Measurements from ENCODE around the gene HSPH1. TPM values are rescaled to one million over a fixed set of nuclear protein-coding genes. Genes with fewer than 3 reads are reported as not detected.

Gene HSPH1
- total RNA-seq = 20.5 and 26.6 TPM in 2 replicates

DNA sequence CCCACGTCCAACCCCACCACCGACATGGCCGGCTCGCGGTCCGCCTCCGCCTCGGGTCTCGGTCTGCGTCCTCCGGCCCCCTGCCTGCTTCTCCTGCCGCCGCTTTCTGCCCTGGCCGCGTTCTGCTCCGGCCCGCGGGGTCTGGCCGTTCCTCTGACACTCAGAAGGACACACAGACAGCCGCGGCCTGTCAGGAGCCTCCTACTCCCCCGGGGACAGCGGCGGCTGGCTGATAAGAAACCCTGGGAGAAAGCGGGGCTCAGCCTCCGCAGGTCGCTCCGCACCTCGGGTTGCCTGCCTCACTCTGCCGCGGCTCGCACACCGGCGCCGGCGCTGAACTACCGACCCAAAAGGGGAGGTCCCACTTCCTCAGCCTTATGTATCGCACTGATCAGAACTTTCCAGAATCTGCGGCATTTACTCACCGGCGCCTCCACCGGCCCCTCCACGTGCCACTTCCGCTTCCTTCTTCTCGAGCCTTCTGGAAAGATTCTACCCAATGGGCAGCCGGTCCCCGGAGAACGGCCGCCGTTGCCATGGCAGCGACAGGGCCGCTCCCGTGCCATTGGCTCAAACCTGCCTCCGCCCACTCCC is at the start of gene HSPH1:
Gene HSPH1 (minus strand): TSS at position 348 of the 594 bp plus-strand sequence. CDS start 322 bp downstream, at position 26.

GRCh38 chr13:31199849-31200636 is 38.3 kb upstream of the HSPH1 start, which contains the start of gene B3GLCT:
Gene B3GLCT (plus strand): TSS chr13:31199975. CDS start chr13:31200085, 110 bp downstream.

Other genes starting within 250 kb of the HSPH1 start
- gene TEX26, start 229.2 kb downstream of the HSPH1 start, total RNA-seq = 0.17 and 0.30 TPM in 2 replicates
- gene B3GLCT, start 38.1 kb upstream of the HSPH1 start, total RNA-seq = 5.8 and 7.7 TPM in 2 replicates

All from bronchus fibroblast of lung (primary cell).